Keratinocyte (primary cell): ENCODE data around the gene RERE. TPM values are rescaled to one million over a fixed set of nuclear protein-coding genes. Genes with fewer than 3 reads are reported as not detected.

Experiments
- DNase-seq: peaks from one replicate; pipeline ENCODE4 v3.0.0-alpha.2; 2011; ENCODE audit warnings: low read depth, missing footprints, low spot score
- FAIRE-seq: peaks from 2 replicates; lab custom pipeline; 2011; peaks lifted over from hg19 to GRCh38; lab: Jason Lieb, UNC
- H2AFZ ChIP-seq: 2 replicates; pipeline ENCODE4 v1.6.0; 2012; ENCODE audit warnings: low read length, control low read depth, inconsistent platforms; ENCODE audit not compliant: control insufficient read depth
- H3K27ac ChIP-seq: 2 replicates; pipeline ENCODE4 v1.5.1; 2011; ENCODE audit warnings: low read length; ENCODE audit not compliant: control insufficient read depth, insufficient read depth
- H3K27me3 ChIP-seq: 3 replicates; pipeline ENCODE4 v1.6.0; 2011; ENCODE audit warnings: low read length; ENCODE audit not compliant: control insufficient read depth, insufficient read depth; ENCODE audit errors: extremely low read depth
- H3K36me3 ChIP-seq, 2 experiments: 2 replicates in 1 of 2; 3 replicates in 1 of 2; pipeline ENCODE4 v1.5.1; 2011; ENCODE audit warnings: low read length in 2 of 2, mild to moderate bottlenecking in 1 of 2; ENCODE audit not compliant: control insufficient read depth in 2 of 2, insufficient read depth in 2 of 2; ENCODE audit errors: extremely low read depth in 1 of 2
- H3K4me1 ChIP-seq: 3 replicates; pipeline ENCODE4 v1.5.1; 2011; ENCODE audit warnings: low read length; ENCODE audit not compliant: control insufficient read depth, insufficient read depth; ENCODE audit errors: extremely low read depth
- H3K4me2 ChIP-seq: 3 replicates; pipeline ENCODE4 v1.6.0; 2011; ENCODE audit warnings: low read depth, low read length; ENCODE audit not compliant: control insufficient read depth, insufficient read depth; ENCODE audit errors: extremely low read depth
- H3K4me3 ChIP-seq, 3 experiments: fragments of 200-600 bp in 1 of 3; sonication (generic) in 1 of 3; 2 replicates in 2 of 3; 3 replicates in 1 of 3; pipeline ENCODE4 v1.5.1; 2011 to 2016; ENCODE audit warnings: low read length in 3 of 3, mild to moderate bottlenecking in 3 of 3, control low read depth in 2 of 3, inconsistent platforms in 1 of 3, low read depth in 1 of 3, mixed read lengths in 1 of 3, mixed run types in 1 of 3, moderate library complexity in 1 of 3; ENCODE audit not compliant: control insufficient read depth in 2 of 3, insufficient read depth in 2 of 3; ENCODE audit errors: extremely low read depth in 1 of 3
- H3K79me2 ChIP-seq: 2 replicates; pipeline ENCODE4 v1.6.0; 2012; ENCODE audit warnings: low read length; ENCODE audit not compliant: control insufficient read depth, insufficient read depth
- H3K9ac ChIP-seq: 3 replicates; pipeline ENCODE4 v1.6.0; 2011; ENCODE audit warnings: low read length; ENCODE audit not compliant: control insufficient read depth, insufficient read depth; ENCODE audit errors: extremely low read depth
- H3K9me1 ChIP-seq: 3 replicates; pipeline ENCODE4 v1.6.0; 2011; ENCODE audit warnings: low read length; ENCODE audit not compliant: control insufficient read depth, insufficient read depth; ENCODE audit errors: extremely low read depth
- H3K9me3 ChIP-seq: 2 replicates; pipeline ENCODE4 v1.5.1; 2012; ENCODE audit warnings: low read depth, low read length; ENCODE audit not compliant: control insufficient read depth
- H4K20me1 ChIP-seq: 3 replicates; pipeline ENCODE4 v1.6.0; 2011; ENCODE audit warnings: low read length; ENCODE audit not compliant: control insufficient read depth, insufficient read depth; ENCODE audit errors: extremely low read depth
- CTCF ChIP-seq, 3 experiments: IDR thresholded peaks in 1 of 3; conservative IDR thresholded peaks in 1 of 3; optimal IDR thresholded peaks in 1 of 3; 2 replicates in 2 of 3; 3 replicates in 1 of 3; pipeline versions ENCODE3 to v1.5.1; 2011; ENCODE audit warnings: low read length in 3 of 3, mild to moderate bottlenecking in 3 of 3, moderate library complexity in 2 of 3, control low read depth in 1 of 3, inconsistent platforms in 1 of 3; ENCODE audit not compliant: insufficient read depth in 2 of 3; ENCODE audit errors: extremely low read depth in 1 of 3
- EZH2 ChIP-seq: IDR thresholded peaks from one replicate; pipeline ENCODE4 v1.6.1; 2012; ENCODE audit warnings: inconsistent platforms, mild to moderate bottlenecking, low read length, moderate library complexity
- dilution Hi-C: fragments of 300-500 bp; cut with MboI; formaldehyde crosslinking; loops from one replicate; pipeline ENCODE4 v1.7.0; 2020; ENCODE audit warnings: low sequenced_read_pairs; ENCODE audit not compliant: extremely low pct_ligation_motif_present
- polyA plus RNA-seq, 5 experiments: library from polyadenylated mRNA; depleted of rRNA in 3 of 5; stranded (reverse) in 3 of 5; stranded (forward) in 1 of 5; unstranded in 1 of 5; fragments of >200 nt; gene quantifications; 1 replicate in 1 of 5; 2 replicates in 3 of 5; 3 replicates in 1 of 5; pipeline versions ENCODE4 v1.2.1 to v1.2.3, GENCODE V29; 2011 to 2012; ENCODE audit warnings: missing spikeins in 2 of 5, low read depth in 1 of 5, low replicate concordance in 1 of 5

The RERE gene
- polyA plus RNA-seq, 1 donor (not counting 4 experiments of a cell fraction or from before 2014, with no cell fraction given), result 3.8 TPM

- Histone ChIP-seq H2AFZ (no peak overlapping the region), H4K20me1 (no peaks in the 10 kb centered on the region), H3K9me1 (no peaks in the 10 kb centered on the region), H3K4me2 (no peak overlapping the region), H3K27ac (no peak overlapping the region), H3K79me2 (no peaks in the 10 kb centered on the region), H3K9me3 (no peaks in the 10 kb centered on the region), H3K36me3 (peaks cover 4% of the 10 kb centered on the region in 2 experiments), H3K9ac (no peak overlapping the region), H3K4me1 (no peaks in the 10 kb centered on the region), H3K4me3 (no peak overlapping the region), H3K27me3 (no peaks in the 10 kb centered on the region)
- FAIRE-seq (no peak), DNase-seq (no peak)
- no peak for TF ChIP-seq CTCF (optimal IDR thresholded peaks at IDR 0.05 in 1 of 3, IDR thresholded peaks at IDR 0.05 in 1 of 3, conservative IDR thresholded peaks at IDR 0.05 in 1 of 3; ENCODE audit: extremely low read depth in 1 of 3, insufficient read depth in 2 of 3, low read length in 3 of 3)
- no peak for TF ChIP-seq EZH2
- dilution Hi-C loops, result no loop called here
Measured at GRCh38 chr1:8495928-8496401, 321.5 kb downstream of the RERE start.

DNA sequence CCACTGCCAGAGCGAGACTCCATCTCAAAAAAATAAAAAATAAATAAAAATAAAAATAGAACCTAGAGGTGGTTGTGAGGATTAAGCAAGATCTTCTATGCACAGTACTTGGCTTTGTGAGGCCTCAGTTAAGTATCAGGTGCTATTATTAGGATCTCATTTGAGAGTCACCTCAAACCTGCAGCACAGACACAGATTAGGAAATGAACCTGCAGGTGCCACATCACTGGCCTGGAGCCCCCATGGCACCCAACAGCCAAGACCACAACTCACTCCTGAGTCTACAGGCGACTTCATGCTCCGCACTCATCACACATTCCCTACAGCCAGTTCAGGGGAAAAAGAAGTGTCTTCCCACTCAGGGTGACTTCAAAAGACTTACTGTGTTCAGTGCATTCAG lies 322.8 kb downstream of the RERE start:
- no peak overlapping the region for H3K9ac ChIP-seq
- no peak for FAIRE-seq
- TF ChIP-seq CTCF (optimal IDR thresholded peaks at IDR 0.05 in 1 of 3, IDR thresholded peaks at IDR 0.05 in 1 of 3, conservative IDR thresholded peaks at IDR 0.05 in 1 of 3; ENCODE audit: extremely low read depth in 1 of 3, insufficient read depth in 2 of 3, low read length in 3 of 3), result no peak
- TF ChIP-seq EZH2, result no peak
- H3K36me3 ChIP-seq, result peaks cover 4% of the 10 kb centered on the region in 2 experiments
- H3K4me2 ChIP-seq, result no peak overlapping the region
- no peaks in the 10 kb centered on the region for H3K9me1 ChIP-seq
- no peaks in the 10 kb centered on the region for H3K27me3 ChIP-seq
- no peaks in the 10 kb centered on the region for H3K9me3 ChIP-seq
- H2AFZ ChIP-seq, result no peak overlapping the region
- no peaks in the 10 kb centered on the region for H3K4me1 ChIP-seq
- no peak for DNase-seq
- no peak overlapping the region for H3K4me3 ChIP-seq
- dilution Hi-C loops, result no loop called here
- no peak overlapping the region for H3K27ac ChIP-seq
- no peaks in the 10 kb centered on the region for H4K20me1 ChIP-seq
- no peaks in the 10 kb centered on the region for H3K79me2 ChIP-seq
